Measurements from ENCODE around the gene RBM20. TPM values are rescaled to one million over a fixed set of nuclear protein-coding genes. Genes with fewer than 3 reads are reported as not detected.

Gene RBM20
- polyA plus RNA-seq, 1 experiment, result 0.11 TPM

- Histone ChIP-seq H3K4me3 (ENCODE audit: low read depth, low read length) (no peak overlapping the region), H3K9me3 (ENCODE audit: control insufficient read depth, insufficient read depth, low read length) (no peaks in the 10 kb centered on the region), H3K27ac (ENCODE audit: low read depth, low read length) (no peak overlapping the region), H3K27me3 (ENCODE audit: control insufficient read depth, insufficient read depth, low read length) (peaks cover 28% of the 10 kb centered on the region)
- ChIA-PET POLR2A (no interaction called here), CTCF (interaction anchor here (1.3 kb wide), 1 partner anchor 18 kb away, joined by 3 read pairs; no protein-coding TSS in a partner anchor)
- TF ChIP-seq CTCF (IDR thresholded peaks at IDR 0.05; ENCODE audit: low read depth, low read length), result no peak
- DNase-seq (ENCODE audit: low read depth, low spot score), result no peak
Measured at GRCh38 chr10:110821508-110821907, 177.4 kb downstream of the RBM20 start.

GRCh38 chr10:110822035-110822711 lies 178.0 kb downstream of the RBM20 start:
- no peak overlapping the region for H3K27ac ChIP-seq (ENCODE audit: low read depth, low read length)
- H3K27me3 ChIP-seq (ENCODE audit: control insufficient read depth, insufficient read depth, low read length), result peaks cover 23% of the 10 kb centered on the region
- no peak for DNase-seq (ENCODE audit: low read depth, low spot score)
- no peak for TF ChIP-seq CTCF (IDR thresholded peaks at IDR 0.05; ENCODE audit: low read depth, low read length)
- H3K9me3 ChIP-seq (ENCODE audit: control insufficient read depth, insufficient read depth, low read length), result no peaks in the 10 kb centered on the region
- ChIA-PET CTCF (no interaction called here), POLR2A (no interaction called here)
- H3K4me3 ChIP-seq (ENCODE audit: low read depth, low read length), result no peak overlapping the region

- CTCF ChIA-PET, result no interaction called here
- Histone ChIP-seq H3K27ac (ENCODE audit: low read depth, low read length) (no peak overlapping the region), H3K4me3 (ENCODE audit: low read depth, low read length) (no peak overlapping the region), H3K9me3 (ENCODE audit: control insufficient read depth, insufficient read depth, low read length) (no peaks in the 10 kb centered on the region), H3K27me3 (ENCODE audit: control insufficient read depth, insufficient read depth, low read length) (peaks cover 20% of the 10 kb centered on the region)
- no peak for TF ChIP-seq CTCF (IDR thresholded peaks at IDR 0.05; ENCODE audit: low read depth, low read length)
- no peak for DNase-seq (ENCODE audit: low read depth, low spot score)
- POLR2A ChIA-PET, result no interaction called here
Measured at GRCh38 chr10:110822712-110823311, 178.7 kb downstream of the RBM20 start.

GRCh38 chr10:110824152-110824441 lies 180.0 kb downstream of the RBM20 start:
- TF ChIP-seq CTCF (IDR thresholded peaks at IDR 0.05; ENCODE audit: low read depth, low read length), result no peak
- Histone ChIP-seq H3K27me3 (ENCODE audit: control insufficient read depth, insufficient read depth, low read length) (peaks cover 28% of the 10 kb centered on the region), H3K27ac (ENCODE audit: low read depth, low read length) (no peak overlapping the region), H3K4me3 (ENCODE audit: low read depth, low read length) (no peak overlapping the region), H3K9me3 (ENCODE audit: control insufficient read depth, insufficient read depth, low read length) (no peaks in the 10 kb centered on the region)
- no peak for DNase-seq (ENCODE audit: low read depth, low spot score)
- CTCF ChIA-PET, result interaction anchor here (0.8 kb wide), 1 partner anchor 70 kb away, joined by 3 read pairs; no protein-coding TSS in a partner anchor
- POLR2A ChIA-PET, result interaction anchor here (0.7 kb wide), 1 partner anchor 53 kb away, joined by 3 read pairs; no protein-coding TSS in a partner anchor

GRCh38 chr10:110824660-110825059 lies 180.5 kb downstream of the RBM20 start:
- no peaks in the 10 kb centered on the region; the same call in 1 of the 2 replicates for H3K9me3 ChIP-seq (ENCODE audit: control insufficient read depth, insufficient read depth, low read length)
- DNase-seq (ENCODE audit: low read depth, low spot score), result no peak
- H3K27ac ChIP-seq (ENCODE audit: low read depth, low read length), result no peak overlapping the region
- ChIA-PET POLR2A (interaction anchor here (0.7 kb wide), 1 partner anchor 53 kb away, joined by 3 read pairs; no protein-coding TSS in a partner anchor), CTCF (interaction anchor here (0.8 kb wide), 1 partner anchor 70 kb away, joined by 3 read pairs; no protein-coding TSS in a partner anchor)
- peaks cover 32% of the 10 kb centered on the region for H3K27me3 ChIP-seq (ENCODE audit: control insufficient read depth, insufficient read depth, low read length)
- TF ChIP-seq CTCF (IDR thresholded peaks at IDR 0.05; ENCODE audit: low read depth, low read length), result no peak
- H3K4me3 ChIP-seq (ENCODE audit: low read depth, low read length), result no peak overlapping the region

Data from AG04450 (cell line).